IMR-90 (cell line): ENCODE results near the gene B3GAT1. TPM values are rescaled to one million over a fixed set of nuclear protein-coding genes. Genes with fewer than 3 reads are reported as not detected.

Experiments
- ATAC-seq: fragments of 200-7000 bp; cut with Tn5 transposase; 2 replicates; pipeline ENCODE4 v1.9.1; 2020; ENCODE audit warnings: low read depth, mild to moderate bottlenecking, moderate library complexity
- BruUV-seq: library from RNA; stranded (reverse); fragments of 400-500 nt; replicated peaks from 2 replicates; lab custom pipeline; 2021; lab: Mats Ljungman, UMichigan
- CTCF ChIA-PET: fragments of 300-600 bp; formaldehyde crosslinking; extraction: SDS; loops from one replicate; lab custom pipeline; 2021; ENCODE audit warnings: antibody characterized with exemption; lab: Yijun Ruan, JAX
- POLR2A ChIA-PET: fragments of 300-600 bp; sonication (Branson Sonifier 250); formaldehyde crosslinking; loops from one replicate; lab custom pipeline; 2022; ENCODE audit warnings: antibody characterized with exemption; ENCODE audit not compliant: unreplicated experiment; lab: Charles Lee
- DNase-seq: peaks from one replicate; pipeline ENCODE4 v3.0.0; 2013
- H2AFZ ChIP-seq: replicated peaks from 2 replicates; pipeline ENCODE3; 2013; ENCODE audit warnings: low read length, mild to moderate bottlenecking; ENCODE audit not compliant: poor library complexity
- H2AK5ac ChIP-seq: 2 replicates; pipeline ENCODE4 v1.6.1; 2013; ENCODE audit warnings: low read depth, low read length, inconsistent platforms
- H2AK9ac ChIP-seq: replicated peaks from 2 replicates; pipeline ENCODE3; 2013; ENCODE audit warnings: mild to moderate bottlenecking, low read depth, low read length, moderate library complexity; ENCODE audit not compliant: poor library complexity
- H2BK120ac ChIP-seq: 2 replicates; pipeline ENCODE4 v1.6.1; 2013; ENCODE audit warnings: low read depth, low read length, inconsistent platforms
- H2BK15ac ChIP-seq: 3 replicates; pipeline ENCODE4 v1.6.1; 2013; ENCODE audit warnings: low read depth, low read length, inconsistent platforms
- H2BK20ac ChIP-seq: 2 replicates; pipeline ENCODE4 v1.6.1; 2013; ENCODE audit warnings: low read depth, mild to moderate bottlenecking, inconsistent platforms, low read length, moderate library complexity
- H2BK5ac ChIP-seq: 2 replicates; pipeline ENCODE4 v1.6.1; 2013; ENCODE audit warnings: mild to moderate bottlenecking, low read depth, low read length, inconsistent platforms; ENCODE audit not compliant: poor library complexity, severe bottlenecking
- H3K14ac ChIP-seq: replicated peaks from 2 replicates; pipeline ENCODE4 v1.6.1; 2013; ENCODE audit warnings: low read depth, low read length, inconsistent platforms
- H3K18ac ChIP-seq: 2 replicates; pipeline ENCODE4 v1.6.1; 2013; ENCODE audit warnings: low read depth, low read length, control low read depth
- H3K23ac ChIP-seq: 2 replicates; pipeline ENCODE4 v1.6.1; 2013; ENCODE audit warnings: low read depth, low read length, inconsistent platforms
- H3K27ac ChIP-seq: 2 replicates; pipeline ENCODE4 v1.5.1; 2013; ENCODE audit warnings: mild to moderate bottlenecking, control low read depth, low read length; ENCODE audit not compliant: insufficient read depth
- H3K27me3 ChIP-seq: 2 replicates; pipeline ENCODE4 v1.6.1; 2013; ENCODE audit warnings: low read length; ENCODE audit not compliant: control insufficient read depth, insufficient read depth
- H3K36me3 ChIP-seq: 2 replicates; pipeline ENCODE4 v1.6.1; 2013; ENCODE audit warnings: low read length, mixed read lengths; ENCODE audit not compliant: control insufficient read depth, insufficient read depth
- H3K4ac ChIP-seq: 2 replicates; pipeline ENCODE4 v1.6.1; 2013; ENCODE audit warnings: low read depth, low read length, inconsistent platforms
- H3K4me1 ChIP-seq: 2 replicates; pipeline ENCODE4 v1.6.1; 2013; ENCODE audit warnings: low read length, mixed read lengths; ENCODE audit not compliant: control insufficient read depth, insufficient read depth
- H3K4me2 ChIP-seq: 2 replicates; pipeline ENCODE4 v1.6.1; 2013; ENCODE audit warnings: low read depth, mild to moderate bottlenecking, control low read depth, low read length, moderate library complexity
- H3K4me3 ChIP-seq: 2 replicates; pipeline ENCODE4 v1.5.1; 2013; ENCODE audit warnings: low read depth, mild to moderate bottlenecking, control low read depth, low read length, moderate library complexity; ENCODE audit not compliant: insufficient read depth
- H3K56ac ChIP-seq: 2 replicates; pipeline ENCODE4 v1.6.1; 2013; ENCODE audit warnings: low read length, inconsistent platforms; ENCODE audit not compliant: insufficient read depth; ENCODE audit errors: extremely low read depth
- H3K79me1 ChIP-seq, 2 experiments: 2 replicates each; pipeline ENCODE4 v1.6.1; 2013; ENCODE audit warnings: low read length in 2 of 2, inconsistent platforms in 1 of 2, low read depth in 1 of 2
- H3K9ac ChIP-seq: 2 replicates; pipeline ENCODE4 v1.6.1; 2013; ENCODE audit warnings: low read depth, low read length, control low read depth
- H3K9me1 ChIP-seq: 2 replicates; pipeline ENCODE4 v1.6.1; 2013; ENCODE audit warnings: low read length, inconsistent platforms; ENCODE audit not compliant: insufficient read depth
- H3K9me3 ChIP-seq: 2 replicates; pipeline ENCODE4 v1.6.1; 2013; ENCODE audit warnings: low read length; ENCODE audit not compliant: control insufficient read depth, insufficient read depth
- H4K20me1 ChIP-seq: 2 replicates; pipeline ENCODE4 v1.6.1; 2013; ENCODE audit warnings: low read length, inconsistent platforms; ENCODE audit not compliant: insufficient read depth
- H4K5ac ChIP-seq: 2 replicates; pipeline ENCODE4 v1.6.1; 2013; ENCODE audit warnings: mild to moderate bottlenecking, low read depth, low read length, control low read depth
- H4K8ac ChIP-seq, 2 experiments: 2 replicates each; pipeline ENCODE4 v1.6.1; 2013; ENCODE audit warnings: low read depth in 2 of 2, low read length in 2 of 2, control low read depth in 1 of 2, inconsistent platforms in 1 of 2
- H4K91ac ChIP-seq: 2 replicates; pipeline ENCODE4 v1.6.1; 2013; ENCODE audit warnings: low read depth, low read length, inconsistent platforms; ENCODE audit not compliant: insufficient read depth
- BHLHE40 ChIP-seq: fragments of 150-350 bp; IDR thresholded peaks from 2 replicates; pipeline ENCODE4 v1.6.1; 2016; ENCODE audit warnings: mild to moderate bottlenecking, low read depth, low read length
- CEBPB ChIP-seq: IDR thresholded peaks from 2 replicates; pipeline ENCODE4 v1.6.1; 2012; ENCODE audit warnings: low read depth, low read length, improper control_type of control experiment
- CHD1 ChIP-seq: IDR thresholded peaks from 2 replicates; pipeline ENCODE4 v1.6.1; 2012; ENCODE audit warnings: low read depth, low read length, improper control_type of control experiment
- CTCF ChIP-seq: conservative IDR thresholded peaks from 2 replicates; pipeline ENCODE4 v1.5.1; 2012; ENCODE audit warnings: mild to moderate bottlenecking, low read depth, low read length, improper control_type of control experiment
- FOS ChIP-seq: fragments of 150-350 bp; IDR thresholded peaks from 2 replicates; pipeline ENCODE4 v1.6.1; 2016; ENCODE audit warnings: low read depth, low read length
- MAFK ChIP-seq: IDR thresholded peaks from 2 replicates; pipeline ENCODE4 v1.6.1; 2012; ENCODE audit warnings: low read depth, low read length, improper control_type of control experiment
- MAZ ChIP-seq: IDR thresholded peaks from 2 replicates; pipeline ENCODE4 v1.6.1; 2012; ENCODE audit warnings: low read depth, mild to moderate bottlenecking, low read length, improper control_type of control experiment, moderate library complexity, borderline replicate concordance
- MXI1 ChIP-seq: IDR thresholded peaks from 2 replicates; pipeline ENCODE4 v1.6.1; 2012; ENCODE audit warnings: low read depth, mild to moderate bottlenecking, low read length, moderate library complexity, borderline replicate concordance
- NFE2L2 ChIP-seq: fragments of 150-350 bp; IDR thresholded peaks from 2 replicates; pipeline ENCODE4 v1.6.1; 2016; ENCODE audit warnings: low read depth, mild to moderate bottlenecking, low read length
- POLR2A ChIP-seq: IDR thresholded peaks from 2 replicates; pipeline ENCODE4 v1.6.1; 2012; ENCODE audit warnings: mild to moderate bottlenecking, low read depth, low read length
- RAD21 ChIP-seq: IDR thresholded peaks from 2 replicates; pipeline ENCODE4 v1.6.1; 2012; ENCODE audit warnings: low read length, improper control_type of control experiment
- RCOR1 ChIP-seq: IDR thresholded peaks from 2 replicates; pipeline ENCODE4 v1.6.1; 2012; ENCODE audit warnings: mild to moderate bottlenecking, low read length, improper control_type of control experiment; ENCODE audit not compliant: insufficient replicate concordance
- RFX5 ChIP-seq: IDR thresholded peaks from 2 replicates; pipeline ENCODE4 v1.8.0; 2012; ENCODE audit warnings: low read depth, mild to moderate bottlenecking, low read length, moderate library complexity
- SMC3 ChIP-seq: fragments of 150-350 bp; IDR thresholded peaks from 2 replicates; pipeline ENCODE4 v1.6.1; 2016; ENCODE audit warnings: low read depth, mild to moderate bottlenecking, antibody characterized with exemption, low read length, moderate library complexity
- WGBS, 2 experiments: methylation state at CpG; one replicate each; pipeline versions ENCODE4 v1.1.5 to v1.1.7; 2013; ENCODE audit warnings: missing lambda C conversion rate in 2 of 2; ENCODE audit not compliant: insufficient read length in 1 of 2; ENCODE audit errors: extremely low coverage in 2 of 2; 5-methylcytosine and 5-hydroxymethylcytosine counted together
- dilution Hi-C: fragments of 300-500 bp; cut with HindIII; formaldehyde crosslinking; loops from one replicate; pipeline ENCODE4 v1.14.3; 2018; ENCODE audit warnings: low sequenced_read_pairs; ENCODE audit not compliant: unreplicated experiment
- in situ Hi-C: fragments of 300-500 bp; cut with MboI; formaldehyde crosslinking; loops from 3 replicates; pipeline ENCODE4 v1.14.3; 2019; ENCODE audit warnings: low sequenced_read_pairs, inconsistent platforms, mixed read lengths
- intact Hi-C: fragments of 100-400 bp; cut with micrococcal nuclease; formaldehyde crosslinking; loops from 2 replicates; pipeline ENCODE4 v1.10.0; 2022
- polyA plus RNA-seq, 3 experiments: library from polyadenylated mRNA; depleted of rRNA; stranded (reverse); fragments of >200 nt; gene quantifications; 2 replicates each; pipeline ENCODE4 v1.2.3, GENCODE V29; 2012; ENCODE audit warnings: low replicate concordance in 1 of 3
- total RNA-seq: library from RNA; depleted of rRNA; stranded (reverse); fragments of >200 nt; gene quantifications from 2 replicates; pipeline ENCODE4 v1.2.3, GENCODE V29; 2012
- TF ChIP-seq, protein P1 (sequence below): fragments of 150-350 bp; IDR thresholded peaks from 2 replicates; pipeline ENCODE4 v1.6.1; 2017; ENCODE audit warnings: mild to moderate bottlenecking, antibody characterized with exemption, low read length, low read depth

Gene B3GAT1
- total and polyA plus RNA-seq, 2 of the 4 experiments (the other 2 are of a cell fraction): not detected

DNA sequence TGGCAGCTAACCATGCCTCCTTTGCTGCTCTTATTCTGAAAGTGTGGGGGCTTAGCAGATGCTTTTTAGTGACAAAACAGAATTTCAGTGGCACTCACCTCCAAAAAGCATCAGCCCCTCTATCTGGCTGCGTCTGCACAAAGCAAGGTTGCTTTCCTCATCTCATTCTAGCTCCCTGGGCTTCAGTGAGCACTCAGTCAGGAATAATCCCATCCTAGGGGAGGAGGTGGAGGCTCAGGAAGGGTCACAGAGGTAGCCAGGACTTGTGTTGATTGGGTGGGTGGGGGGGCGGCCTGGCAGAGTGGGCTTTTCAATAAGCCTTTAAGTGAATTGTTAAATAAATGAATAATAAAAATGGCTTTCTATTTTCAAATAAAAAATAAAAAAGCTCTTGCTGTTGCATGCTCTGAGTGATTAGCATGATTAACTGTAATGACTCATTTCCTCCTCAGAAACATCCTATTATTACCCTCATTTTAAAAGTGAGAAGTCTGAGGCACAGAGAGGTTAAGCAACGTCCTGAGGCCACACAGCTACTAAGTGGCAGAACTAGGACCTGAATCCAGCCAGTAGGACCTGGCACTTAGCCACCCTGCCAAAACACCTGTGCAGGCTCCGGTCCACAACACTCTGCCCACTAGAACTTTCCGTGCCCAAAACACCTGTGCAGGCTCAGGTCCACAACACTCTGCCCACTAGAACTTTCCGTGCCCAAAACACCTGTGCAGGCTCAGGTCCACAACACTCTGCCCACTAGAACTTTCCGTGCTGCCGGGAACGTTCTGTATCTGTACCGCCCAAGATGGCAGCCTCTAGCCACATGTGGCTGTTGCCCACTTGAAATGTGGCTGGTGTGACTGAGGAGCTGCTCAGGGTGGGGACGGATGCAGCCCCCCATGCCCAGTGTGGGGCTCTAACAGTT lies 5.5 kb downstream of the B3GAT1 start:
- H2BK20ac ChIP-seq: no peak overlapping the region
- H3K4me3 ChIP-seq: no peak overlapping the region
- no peak overlapping the region for H3K56ac ChIP-seq
- BruUV-seq: no TSS peak
- no peak overlapping the region for H4K91ac ChIP-seq
- H3K36me3 ChIP-seq: no peaks in the 10 kb centered on the region
- H2AFZ ChIP-seq: no peak overlapping the region
- no peaks in the 10 kb centered on the region for H3K9me1 ChIP-seq
- peaks cover 9% of the 10 kb centered on the region for H3K27me3 ChIP-seq
- H2AK5ac ChIP-seq: no peak overlapping the region
- ChIA-PET POLR2A (no interaction called here), CTCF (no interaction called here)
- no peak overlapping the region for H3K14ac ChIP-seq
- no peak overlapping the region for H4K5ac ChIP-seq
- intact Hi-C loops (no loop called here), in situ Hi-C loops (no loop called here), dilution Hi-C loops (no loop called here)
- no peaks in the 10 kb centered on the region for H4K20me1 ChIP-seq
- H4K8ac ChIP-seq: no peak overlapping the region
- H2BK120ac ChIP-seq: no peak overlapping the region
- H2BK5ac ChIP-seq: no peak overlapping the region
- H3K9ac ChIP-seq: no peak overlapping the region
- no peak overlapping the region for H3K4me2 ChIP-seq
- H2BK15ac ChIP-seq: no peak overlapping the region
- H3K4ac ChIP-seq: no peak overlapping the region
- DNase-seq (no peak), ATAC-seq (no peak)
- no peaks in the 10 kb centered on the region for H3K4me1 ChIP-seq
- WGBS, 2 experiments: 40% methylated on average over 2 of the region's 11 CpGs; no CpG with 5 or more reads in 1 of the 2 experiments
- H3K79me1 ChIP-seq: no peaks in the 10 kb centered on the region
- H3K18ac ChIP-seq: no peak overlapping the region
- peaks cover 5% of the 10 kb centered on the region; the same call in 1 of the 2 replicates for H3K9me3 ChIP-seq
- H3K23ac ChIP-seq: no peak overlapping the region
- no peak overlapping the region for H3K27ac ChIP-seq
- H2AK9ac ChIP-seq: no peak overlapping the region
- TF ChIP-seq, protein P1, sequence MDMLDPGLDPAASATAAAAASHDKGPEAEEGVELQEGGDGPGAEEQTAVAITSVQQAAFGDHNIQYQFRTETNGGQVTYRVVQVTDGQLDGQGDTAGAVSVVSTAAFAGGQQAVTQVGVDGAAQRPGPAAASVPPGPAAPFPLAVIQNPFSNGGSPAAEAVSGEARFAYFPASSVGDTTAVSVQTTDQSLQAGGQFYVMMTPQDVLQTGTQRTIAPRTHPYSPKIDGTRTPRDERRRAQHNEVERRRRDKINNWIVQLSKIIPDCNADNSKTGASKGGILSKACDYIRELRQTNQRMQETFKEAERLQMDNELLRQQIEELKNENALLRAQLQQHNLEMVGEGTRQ: no peak
- no peak for TF ChIP-seq MAZ
- TF ChIP-seq CTCF: no peak
- TF ChIP-seq NFE2L2: no peak
- no peak for TF ChIP-seq MAFK
- TF ChIP-seq POLR2A: no peak
- no peak for TF ChIP-seq MXI1
- TF ChIP-seq RFX5: no peak
- TF ChIP-seq RCOR1: no peak
- TF ChIP-seq CHD1: no peak
- no peak for TF ChIP-seq CEBPB
- TF ChIP-seq RAD21: no peak
- TF ChIP-seq BHLHE40: no peak
- no peak for TF ChIP-seq SMC3
- TF ChIP-seq FOS: no peak
